ENCODE measurements around the gene PIP4K2A. TPM values are rescaled to one million over a fixed set of nuclear protein-coding genes. Genes with fewer than 3 reads are reported as not detected.

The PIP4K2A gene
- total RNA-seq, 2 experiments from 2014 or later, result 126 to 137 TPM

- Mint-ChIP-seq H3K9me3 (no peaks in the 10 kb centered on the region), H3K27me3 (no peaks in the 10 kb centered on the region), H3K27ac (no peak overlapping the region), H3K4me1 (peaks cover 83% of the 10 kb centered on the region), H3K36me3 (ENCODE audit: low read depth) (peaks cover 7% of the 10 kb centered on the region), H3K4me3 (no peak overlapping the region)
- ChIA-PET CTCF (no interaction called here), POLR2A (interaction anchor here (1.9 to 12.8 kb wide), 2 partner anchors 7 to 61 kb away, joined by 5 to 198 read pairs; no protein-coding TSS in a partner anchor)
- no peak for DNase-seq
These were observed 93.4 kb downstream of the PIP4K2A start for GRCh38 chr10:22620929-22621328.

GRCh38 chr10:22620140-22620857 is 94.1 kb downstream of the PIP4K2A start:
- peaks cover 7% of the 10 kb centered on the region for H3K36me3 Mint-ChIP-seq (ENCODE audit: low read depth)
- peaks cover 83% of the 10 kb centered on the region for H3K4me1 Mint-ChIP-seq
- ChIA-PET POLR2A (interaction anchor here (1.0 to 12.8 kb wide), 4 partner anchors 7 to 93 kb away, joined by 4 to 198 read pairs (median 16); partner anchors contain the start of gene PIP4K2A), CTCF (interaction anchor here (0.8 kb wide), 1 partner anchor 9 kb away, joined by 3 read pairs; no protein-coding TSS in a partner anchor)
- no peak overlapping the region for H3K27ac Mint-ChIP-seq
- DNase-seq, result no peak
- no peaks in the 10 kb centered on the region for H3K27me3 Mint-ChIP-seq
- no peak overlapping the region for H3K4me3 Mint-ChIP-seq
- no peaks in the 10 kb centered on the region for H3K9me3 Mint-ChIP-seq

- ChIA-PET POLR2A (interaction anchor here (1.0 to 12.8 kb wide), 4 partner anchors 8 to 94 kb away, joined by 3 to 198 read pairs (median 15); partner anchors contain the start of gene PIP4K2A), CTCF (no interaction called here)
- Mint-ChIP-seq H3K4me3 (no peak overlapping the region), H3K9me3 (no peaks in the 10 kb centered on the region), H3K27ac (no peak overlapping the region), H3K27me3 (no peaks in the 10 kb centered on the region), H3K36me3 (ENCODE audit: low read depth) (peaks cover 5% of the 10 kb centered on the region), H3K4me1 (peaks cover 84% of the 10 kb centered on the region)
- DNase-seq, result no peak
These were observed 95.3 kb downstream of the PIP4K2A start for GRCh38 chr10:22619101-22619500.

GRCh38 chr10:22618078-22618785 is 96.1 kb downstream of the PIP4K2A start:
- ChIA-PET CTCF (no interaction called here), POLR2A (interaction anchor here (1.0 to 12.8 kb wide), 5 partner anchors 9 to 302 kb away, joined by 3 to 198 read pairs (median 8); partner anchors contain the start of genes COMMD3 and PIP4K2A)
- peaks cover 11% of the 10 kb centered on the region for H3K36me3 Mint-ChIP-seq (ENCODE audit: low read depth)
- no peaks in the 10 kb centered on the region for H3K9me3 Mint-ChIP-seq
- H3K4me1 Mint-ChIP-seq, result peaks cover 84% of the 10 kb centered on the region
- no peaks in the 10 kb centered on the region for H3K27me3 Mint-ChIP-seq
- H3K4me3 Mint-ChIP-seq, result no peak overlapping the region
- DNase-seq, result no peak
- no peak overlapping the region for H3K27ac Mint-ChIP-seq

GRCh38 chr10:22617516-22617915 is 96.9 kb downstream of the PIP4K2A start:
- ChIA-PET CTCF (no interaction called here), POLR2A (interaction anchor here (1.2 to 12.8 kb wide), 4 partner anchors 10 to 301 kb away, joined by 3 to 198 read pairs (median 17); partner anchors contain the start of genes COMMD3 and PIP4K2A)
- H3K27ac Mint-ChIP-seq, result peak overlapping the region; percentile 36
- H3K4me1 Mint-ChIP-seq, result peaks cover 85% of the 10 kb centered on the region
- no peaks in the 10 kb centered on the region for H3K27me3 Mint-ChIP-seq
- no peaks in the 10 kb centered on the region for H3K9me3 Mint-ChIP-seq
- H3K4me3 Mint-ChIP-seq, result no peak overlapping the region
- H3K36me3 Mint-ChIP-seq (ENCODE audit: low read depth), result peaks cover 17% of the 10 kb centered on the region
- DNase-seq, result no peak

- ChIA-PET CTCF (interaction anchor here (0.9 to 1.5 kb wide), 4 partner anchors 8 to 30 kb away, joined by 3 to 6 read pairs (median 4); no protein-coding TSS in a partner anchor), POLR2A (interaction anchor here (1.2 to 12.8 kb wide), 6 partner anchors 11 to 301 kb away, joined by 3 to 198 read pairs (median 10); partner anchors contain the start of genes COMMD3 and PIP4K2A)
- H3K4me3 Mint-ChIP-seq, result no peak overlapping the region
- peaks cover 90% of the 10 kb centered on the region for H3K4me1 Mint-ChIP-seq
- H3K9me3 Mint-ChIP-seq, result no peaks in the 10 kb centered on the region
- H3K36me3 Mint-ChIP-seq (ENCODE audit: low read depth), result peaks cover 19% of the 10 kb centered on the region
- no peak for DNase-seq
- no peaks in the 10 kb centered on the region for H3K27me3 Mint-ChIP-seq
- H3K27ac Mint-ChIP-seq, result peak overlapping the region; percentile 11
These were observed 97.3 kb downstream of the PIP4K2A start for GRCh38 chr10:22617051-22617450.

- no peaks in the 10 kb centered on the region for H3K27me3 Mint-ChIP-seq
- DNase-seq, result peak; percentile 43
- ChIA-PET POLR2A (interaction anchor here (0.9 to 12.8 kb wide), 10 partner anchors 11 to 275 kb away, joined by 3 to 198 read pairs (median 6); partner anchors contain the start of gene PIP4K2A), CTCF (interaction anchor here (0.7 to 1.5 kb wide), 6 partner anchors 9 to 97 kb away, joined by 3 to 6 read pairs (median 3); no protein-coding TSS in a partner anchor)
- H3K4me3 Mint-ChIP-seq, result peak overlapping the region; percentile 72
- peaks cover 94% of the 10 kb centered on the region for H3K4me1 Mint-ChIP-seq
- peaks cover 16% of the 10 kb centered on the region for H3K36me3 Mint-ChIP-seq (ENCODE audit: low read depth)
- H3K9me3 Mint-ChIP-seq, result no peaks in the 10 kb centered on the region
- peak overlapping the region; percentile 84 for H3K27ac Mint-ChIP-seq
These were observed 98.4 kb downstream of the PIP4K2A start for GRCh38 chr10:22615819-22616499.

GRCh38 chr10:22615101-22615500 is 99.3 kb downstream of the PIP4K2A start:
- CTCF ChIA-PET, result interaction anchor here (0.7 to 5.6 kb wide), 4 partner anchors 15 to 97 kb away, joined by 3 to 28 read pairs (median 4); no protein-coding TSS in a partner anchor
- peaks cover 94% of the 10 kb centered on the region for H3K4me1 Mint-ChIP-seq
- POLR2A ChIA-PET, result interaction anchor here (1.2 to 12.8 kb wide), 6 partner anchors 10 to 98 kb away, joined by 4 to 198 read pairs (median 9); partner anchors contain the start of gene PIP4K2A
- DNase-seq, result no peak
- H3K4me3 Mint-ChIP-seq, result peak overlapping the region; percentile 72
- H3K27me3 Mint-ChIP-seq, result no peaks in the 10 kb centered on the region
- peaks cover 22% of the 10 kb centered on the region for H3K36me3 Mint-ChIP-seq (ENCODE audit: low read depth)
- H3K27ac Mint-ChIP-seq, result no peak overlapping the region
- H3K9me3 Mint-ChIP-seq, result no peaks in the 10 kb centered on the region

GRCh38 chr10:22613011-22613410 is 101.4 kb downstream of the PIP4K2A start:
- ChIA-PET CTCF (interaction anchor here (5.6 kb wide), 1 partner anchor 17 kb away, joined by 28 read pairs; no protein-coding TSS in a partner anchor), POLR2A (interaction anchor here (0.6 to 12.8 kb wide), 8 partner anchors 12 to 297 kb away, joined by 3 to 198 read pairs (median 10); partner anchors contain the start of gene COMMD3)
- no peaks in the 10 kb centered on the region for H3K27me3 Mint-ChIP-seq
- no peak for DNase-seq
- H3K4me1 Mint-ChIP-seq, result peaks cover 94% of the 10 kb centered on the region
- peaks cover 2% of the 10 kb centered on the region for H3K9me3 Mint-ChIP-seq
- H3K4me3 Mint-ChIP-seq, result no peak overlapping the region
- peaks cover 37% of the 10 kb centered on the region for H3K36me3 Mint-ChIP-seq (ENCODE audit: low read depth)
- peak overlapping the region; percentile 88 for H3K27ac Mint-ChIP-seq

GRCh38 chr10:22612318-22612717 is 102.1 kb downstream of the PIP4K2A start:
- peaks cover 2% of the 10 kb centered on the region for H3K9me3 Mint-ChIP-seq
- no peaks in the 10 kb centered on the region for H3K27me3 Mint-ChIP-seq
- ChIA-PET CTCF (interaction anchor here (1.2 to 5.6 kb wide), 5 partner anchors 11 to 101 kb away, joined by 4 to 28 read pairs (median 5); partner anchors contain the start of gene PIP4K2A), POLR2A (interaction anchor here (0.9 to 12.8 kb wide), 13 partner anchors 11 to 609 kb away, joined by 3 to 198 read pairs (median 10); partner anchors contain the start of gene DNAJC1)
- peaks cover 41% of the 10 kb centered on the region for H3K36me3 Mint-ChIP-seq (ENCODE audit: low read depth)
- peak overlapping the region; percentile 44 for H3K4me3 Mint-ChIP-seq
- peak overlapping the region; percentile 88 for H3K27ac Mint-ChIP-seq
- H3K4me1 Mint-ChIP-seq, result peaks cover 94% of the 10 kb centered on the region
- peak; percentile 38 for DNase-seq

GRCh38 chr10:22611425-22612115 is 102.8 kb downstream of the PIP4K2A start:
- Mint-ChIP-seq H3K27ac (peak overlapping the region; percentile 88), H3K27me3 (no peaks in the 10 kb centered on the region), H3K4me1 (peaks cover 94% of the 10 kb centered on the region), H3K36me3 (ENCODE audit: low read depth) (peaks cover 47% of the 10 kb centered on the region), H3K9me3 (peaks cover 2% of the 10 kb centered on the region), H3K4me3 (peak overlapping the region; percentile 44)
- POLR2A ChIA-PET, result interaction anchor here (0.6 to 12.8 kb wide), 15 partner anchors 8 to 608 kb away, joined by 3 to 198 read pairs (median 4); partner anchors contain the start of gene DNAJC1
- peak; percentile 77 for DNase-seq
- CTCF ChIA-PET, result interaction anchor here (0.9 to 5.6 kb wide), 9 partner anchors 11 to 609 kb away, joined by 3 to 28 read pairs (median 5); partner anchors contain the start of gene PIP4K2A
